Activated CD8-positive, alpha-beta memory T cell treated with anti-CD3 and anti-CD28 coated beads, Interleukin-2, amount 50 U/mL, for 24 hours (primary cell): ENCODE data around the gene CCL1.

Experiments used
- DNase-seq: peaks from one replicate; pipeline ENCODE4 v3.0.0-alpha.2; 2020; ENCODE audit errors: extremely low read depth

Gene CCL1

DNA sequence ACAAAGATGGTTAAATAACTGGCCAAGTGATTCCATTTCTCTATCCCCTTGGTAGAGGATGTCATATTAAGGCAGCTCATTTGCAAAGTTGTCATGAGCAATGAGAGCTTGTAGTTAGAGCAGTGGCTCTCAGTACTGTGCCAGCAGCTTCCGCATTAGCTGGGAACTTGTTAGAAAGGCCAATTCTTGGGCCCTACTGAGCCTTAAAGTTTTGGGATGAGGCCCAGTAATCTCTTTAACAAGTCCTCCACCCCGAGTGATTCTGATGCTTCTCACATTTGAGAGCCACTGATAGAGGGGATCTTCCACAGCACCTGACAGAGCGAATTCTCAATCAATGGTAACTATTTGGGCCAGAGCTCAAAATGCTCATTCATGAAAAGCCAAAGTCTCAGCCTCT, 20.2 kb upstream of the CCL1 start:
- no peak for DNase-seq

DNA sequence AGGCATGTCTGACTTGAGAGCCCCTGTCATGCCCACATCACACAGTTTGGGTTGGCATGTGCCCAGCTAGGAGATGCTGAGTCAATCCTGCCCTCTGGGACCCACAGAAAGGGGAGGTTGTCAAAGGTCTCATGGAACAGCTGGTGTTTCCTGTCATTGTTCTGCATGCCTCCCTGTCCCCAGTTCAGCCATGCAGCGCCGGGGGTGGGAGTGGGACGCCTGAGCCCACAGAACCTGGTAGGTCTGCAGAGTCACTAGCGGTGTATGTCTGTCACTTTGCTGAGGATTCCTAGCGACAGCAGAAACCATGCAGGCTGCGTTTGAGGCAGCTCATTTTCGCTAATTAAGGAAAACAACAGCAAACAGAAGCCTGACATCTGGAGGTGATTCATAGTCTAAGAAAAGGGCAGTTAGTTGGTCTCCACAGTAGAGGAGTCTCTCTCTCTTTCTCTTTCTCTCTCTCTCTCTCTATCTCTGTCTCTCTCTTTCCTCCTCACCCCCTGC, 19.6 kb upstream of the CCL1 start:
- peak; percentile 10 for DNase-seq

DNA sequence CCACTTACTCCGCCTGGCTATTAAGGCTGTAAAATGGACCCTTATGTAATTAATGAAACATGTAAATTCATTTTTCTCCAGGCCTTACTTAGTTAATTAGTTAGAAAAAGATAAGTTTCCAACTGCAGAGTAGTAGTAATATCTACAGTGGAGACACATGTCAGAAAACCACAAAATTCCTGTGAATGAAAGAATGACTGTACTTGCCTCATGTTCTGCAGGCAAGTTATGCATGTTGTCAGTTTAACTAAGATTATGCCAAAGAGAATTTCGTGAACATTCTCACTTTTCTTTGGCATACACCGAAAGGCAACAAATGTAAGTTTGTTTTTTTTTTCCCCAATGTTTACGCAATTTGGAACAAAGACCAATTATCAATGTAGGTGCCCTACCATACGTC, 16.8 kb upstream of the CCL1 start:
- no peak for DNase-seq

DNA sequence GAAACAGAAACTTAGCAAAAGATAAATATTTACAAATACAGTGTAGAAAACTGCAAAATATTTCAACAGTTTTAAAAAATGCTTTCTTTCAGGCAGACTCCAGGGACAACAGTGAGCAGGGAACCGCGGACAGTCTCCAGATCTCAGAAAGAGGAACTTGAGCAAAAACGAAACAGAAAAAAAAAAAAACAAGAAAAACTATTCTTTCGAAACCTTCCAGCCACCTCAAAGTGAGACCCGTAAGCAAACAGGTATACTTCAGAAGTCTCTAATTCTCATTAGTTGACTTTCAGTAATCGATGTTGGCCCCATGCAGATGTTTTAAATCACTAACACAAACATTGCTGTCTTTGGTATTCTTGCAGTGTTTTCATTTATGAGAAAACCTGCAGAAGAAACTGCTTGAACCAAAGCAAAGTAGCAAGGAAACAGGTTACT, 15.7 kb upstream of the CCL1 start:
- DNase-seq, result no peak

DNA sequence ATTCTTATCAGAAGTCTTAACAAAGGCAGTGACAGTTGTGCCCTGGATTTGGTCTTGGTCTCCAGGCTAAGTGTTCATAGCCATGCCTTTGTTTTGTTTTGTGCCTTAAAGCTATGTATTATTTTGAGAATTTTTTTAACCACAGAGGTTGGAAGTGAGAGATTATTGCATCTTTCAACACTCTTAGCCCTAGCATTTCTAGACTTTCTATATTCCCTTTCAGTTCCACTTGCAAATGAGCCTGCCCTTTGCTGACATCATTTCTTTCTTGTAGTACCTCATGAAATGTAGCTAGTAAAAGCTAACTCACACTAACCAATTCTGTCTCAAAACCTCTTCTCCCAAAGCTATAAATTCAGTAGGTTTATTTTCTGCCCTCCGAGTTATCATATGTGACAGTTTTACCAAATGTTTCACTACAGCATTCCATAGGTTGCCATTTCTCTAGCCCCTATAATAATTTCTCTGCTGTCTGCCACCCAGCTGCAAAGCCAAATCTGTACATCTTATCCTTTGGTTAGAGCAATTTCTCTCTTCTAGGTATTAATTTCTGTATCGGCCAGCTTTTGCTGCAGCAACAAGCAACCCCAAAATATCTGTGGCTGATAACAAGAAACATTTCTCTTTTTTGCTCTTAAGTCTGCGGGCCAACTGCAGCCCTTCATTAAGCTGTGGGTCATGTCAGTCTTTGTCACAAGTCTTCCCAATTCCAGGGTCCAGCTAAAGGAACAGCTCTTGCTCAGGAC, 14.2 kb upstream of the CCL1 start:
- DNase-seq, result no peak

DNA sequence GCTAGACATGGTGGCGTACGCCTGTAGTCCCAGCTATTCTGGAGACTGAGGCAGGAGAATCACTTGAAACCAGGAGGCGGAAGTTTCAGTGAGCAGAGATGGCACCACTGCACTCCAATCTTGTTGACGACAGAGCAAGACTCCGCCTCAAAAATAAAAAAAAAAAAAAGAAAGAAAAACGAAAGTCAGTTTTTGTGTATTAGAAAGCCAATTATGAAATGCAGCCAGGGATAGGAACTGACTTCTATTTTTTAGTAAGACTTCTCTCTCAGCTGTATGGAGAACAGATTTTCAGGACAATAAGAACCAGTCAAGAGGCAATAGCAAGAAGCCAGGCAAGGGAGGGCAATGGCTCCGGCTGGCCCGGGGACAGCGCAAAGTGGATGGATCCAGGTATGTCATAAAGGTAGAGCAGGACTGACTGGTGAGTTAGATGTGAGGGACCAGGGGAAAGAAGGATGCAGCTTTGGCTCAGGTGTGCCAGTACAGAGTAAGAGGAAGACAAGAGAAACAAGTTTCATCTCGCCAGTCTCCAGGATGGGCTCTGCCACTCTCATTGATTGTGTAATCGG, 12.5 kb upstream of the CCL1 start:
- DNase-seq, result no peak

DNA sequence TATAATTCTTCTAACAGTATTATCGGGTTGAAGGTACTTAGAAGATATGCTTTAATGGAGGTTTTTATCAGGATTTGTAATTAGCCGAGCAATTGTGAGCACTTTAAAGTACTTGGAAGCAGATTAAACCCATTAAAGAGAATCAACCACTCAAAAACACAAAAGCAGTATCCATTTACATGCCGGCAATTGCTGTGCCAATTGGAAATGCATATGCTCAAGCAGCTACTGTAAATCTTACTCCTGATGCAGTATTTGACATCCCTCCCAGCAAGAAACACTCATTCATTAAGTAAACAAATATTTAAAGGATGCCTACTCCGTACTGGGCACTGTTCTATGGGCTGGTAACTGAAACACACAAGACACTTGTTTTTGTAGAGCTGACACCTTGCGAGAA, 11.4 kb upstream of the CCL1 start:
- no peak for DNase-seq

DNA sequence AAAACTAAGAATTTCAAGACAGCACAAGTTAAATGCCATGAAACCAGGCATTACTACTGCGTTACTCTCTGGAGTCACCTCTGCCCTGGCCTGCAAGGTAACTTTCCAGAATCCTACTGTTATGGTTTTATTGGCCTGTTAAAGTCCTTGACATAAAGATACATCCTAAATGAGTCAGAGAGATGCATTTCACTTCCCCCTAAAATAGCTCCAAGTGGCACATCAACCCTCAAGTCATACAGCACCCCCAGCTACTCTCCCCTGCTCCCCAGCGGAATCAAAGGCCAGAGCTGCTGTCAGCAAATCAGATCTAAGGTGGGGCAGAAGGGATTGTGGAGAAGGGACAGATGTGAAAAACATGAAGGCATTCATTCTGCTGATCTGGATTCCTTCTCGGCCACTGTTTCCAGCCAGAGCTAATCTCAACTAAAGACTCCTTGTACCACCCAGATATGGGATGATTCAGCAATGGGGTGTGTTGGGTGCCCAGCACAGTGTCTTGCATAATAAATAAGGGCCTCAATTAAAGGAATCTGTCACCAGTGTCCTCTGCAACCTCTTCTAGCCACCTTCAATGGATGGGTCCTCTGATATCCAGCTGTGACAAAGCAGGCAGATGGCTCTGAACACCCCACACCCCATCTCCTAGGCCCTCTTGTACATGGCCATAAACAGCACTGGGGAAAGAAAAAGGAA, 8.5 kb upstream of the CCL1 start:
- no peak for DNase-seq

DNA sequence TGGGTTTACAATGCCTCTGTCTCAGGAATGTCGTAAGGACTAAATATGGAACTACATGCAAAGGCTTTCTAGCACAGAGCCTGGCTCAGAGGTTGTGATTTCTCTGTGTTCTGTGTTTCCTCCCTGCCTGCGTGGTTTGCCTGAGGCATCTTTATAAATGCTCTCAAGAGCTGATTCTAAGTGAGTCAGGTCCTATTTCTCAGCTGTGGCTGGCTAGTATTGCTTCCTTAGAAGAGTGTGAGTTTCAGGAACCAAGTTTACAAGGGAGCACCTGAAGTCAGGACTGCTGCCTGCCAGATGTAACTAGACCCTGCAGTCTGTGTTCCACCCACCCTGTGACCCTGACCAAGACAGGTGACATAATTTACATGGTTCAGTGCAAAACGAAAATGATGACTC, 8.0 kb upstream of the CCL1 start:
- DNase-seq, result no peak

DNA sequence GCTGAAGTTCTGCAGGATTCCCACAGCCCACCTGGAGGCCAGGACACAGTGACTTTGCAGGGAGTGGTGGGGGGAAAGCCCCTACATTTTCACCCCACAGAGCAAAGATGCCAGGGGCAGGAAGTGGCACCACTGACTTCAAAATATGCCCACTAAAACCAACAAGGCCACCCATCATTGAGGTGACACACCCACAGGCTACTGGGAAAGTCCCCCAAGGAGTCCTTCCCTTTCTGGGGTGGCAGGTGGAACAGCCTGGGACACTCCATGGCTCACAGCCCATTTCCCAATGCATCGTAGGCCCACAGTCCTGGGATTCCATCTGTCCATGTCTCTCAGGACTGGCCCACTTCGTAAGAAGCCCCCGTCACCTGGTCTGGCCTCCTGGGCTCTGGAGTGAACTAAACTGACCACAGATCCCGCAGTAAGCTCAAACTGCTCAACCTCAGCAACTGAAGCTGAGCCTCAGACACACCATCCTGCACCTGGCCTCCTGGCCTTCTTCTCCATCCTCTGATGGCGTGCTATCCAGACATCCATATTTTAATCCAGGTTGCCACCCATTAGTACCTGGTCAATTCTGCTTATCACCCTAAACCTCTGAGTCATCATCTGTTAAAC, 7.5 kb upstream of the CCL1 start:
- DNase-seq, result no peak

DNA sequence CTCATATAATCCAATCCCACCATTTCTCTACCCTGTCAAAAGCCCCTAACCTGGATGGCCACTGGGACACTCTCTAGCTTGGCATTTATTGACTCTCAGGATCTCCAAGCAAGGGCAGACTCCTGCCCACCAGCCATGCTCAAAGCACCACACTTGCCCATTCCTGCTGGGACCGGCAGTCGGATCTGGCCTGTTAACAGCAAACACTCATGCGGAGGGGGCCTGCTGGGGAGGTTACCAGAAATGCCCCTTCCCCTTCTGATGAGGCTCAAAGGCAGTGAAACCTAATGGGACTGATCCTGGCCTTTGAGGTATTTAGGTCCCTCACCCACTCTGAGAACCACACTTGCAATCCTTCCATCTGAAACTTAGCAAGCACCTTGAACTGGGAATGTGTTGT, 6.5 kb upstream of the CCL1 start:
- no peak for DNase-seq

DNA sequence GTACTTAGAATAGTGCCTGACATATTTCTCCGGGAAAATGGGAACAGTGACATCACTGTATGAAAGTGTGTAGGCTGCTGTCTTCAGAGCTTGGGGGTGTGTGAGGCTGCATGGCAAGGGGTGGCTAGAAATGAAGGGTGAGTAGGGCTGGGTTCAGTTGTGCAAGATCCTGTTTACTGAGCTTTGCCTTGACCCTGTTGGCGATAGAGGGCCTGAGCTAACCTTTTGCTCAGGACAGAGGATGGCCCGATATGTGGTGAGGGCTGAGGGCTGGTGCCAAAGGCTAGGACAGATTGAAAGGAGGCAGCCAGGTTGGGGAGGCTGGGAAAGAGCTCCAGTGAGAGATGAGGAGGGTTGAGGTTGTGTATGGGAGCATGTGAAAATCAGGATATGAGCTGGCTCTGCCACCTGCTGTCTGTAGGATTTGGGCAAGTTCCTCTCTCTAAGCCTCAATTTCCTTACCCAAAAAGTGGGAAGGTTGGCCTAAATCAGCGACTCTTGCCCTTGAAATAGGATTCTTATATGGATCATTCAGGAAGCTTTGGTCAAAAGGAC, 6.0 kb upstream of the CCL1 start:
- DNase-seq, result no peak

DNA sequence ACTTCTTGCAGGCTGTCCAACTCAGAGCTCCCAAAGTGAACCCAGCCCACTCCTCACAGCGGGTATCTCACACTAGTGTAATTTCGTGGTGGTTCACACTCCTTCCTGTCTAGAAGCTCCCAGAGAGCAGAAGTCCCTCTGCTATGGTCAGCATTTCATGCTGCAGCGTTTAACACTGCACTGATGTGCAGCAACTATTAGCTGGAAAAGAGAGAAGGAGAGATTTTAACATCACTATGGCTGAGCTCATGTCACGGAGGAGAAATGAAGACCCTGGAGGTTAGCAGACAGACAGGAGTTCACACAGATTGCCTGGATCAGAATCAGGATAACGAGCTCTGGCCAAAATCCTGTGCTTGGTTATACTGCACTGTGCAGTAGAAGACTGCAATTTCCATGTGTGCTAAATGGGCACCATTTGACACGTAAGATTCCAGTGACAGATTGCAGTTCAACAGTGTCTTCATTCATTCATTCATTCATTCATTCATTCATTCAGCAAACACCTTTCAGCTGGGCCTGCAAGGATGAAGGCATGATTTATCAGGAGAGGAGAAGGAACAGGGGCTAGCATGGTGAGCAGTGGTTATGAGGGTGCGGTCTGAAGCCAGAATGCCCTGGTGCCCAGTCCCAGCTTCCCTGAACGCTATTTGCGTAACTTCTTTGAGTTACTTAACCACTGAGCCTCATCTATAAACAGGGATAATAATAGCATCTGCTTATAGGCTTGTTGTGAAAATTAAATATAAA, 5.3 kb upstream of the CCL1 start:
- no peak for DNase-seq

DNA sequence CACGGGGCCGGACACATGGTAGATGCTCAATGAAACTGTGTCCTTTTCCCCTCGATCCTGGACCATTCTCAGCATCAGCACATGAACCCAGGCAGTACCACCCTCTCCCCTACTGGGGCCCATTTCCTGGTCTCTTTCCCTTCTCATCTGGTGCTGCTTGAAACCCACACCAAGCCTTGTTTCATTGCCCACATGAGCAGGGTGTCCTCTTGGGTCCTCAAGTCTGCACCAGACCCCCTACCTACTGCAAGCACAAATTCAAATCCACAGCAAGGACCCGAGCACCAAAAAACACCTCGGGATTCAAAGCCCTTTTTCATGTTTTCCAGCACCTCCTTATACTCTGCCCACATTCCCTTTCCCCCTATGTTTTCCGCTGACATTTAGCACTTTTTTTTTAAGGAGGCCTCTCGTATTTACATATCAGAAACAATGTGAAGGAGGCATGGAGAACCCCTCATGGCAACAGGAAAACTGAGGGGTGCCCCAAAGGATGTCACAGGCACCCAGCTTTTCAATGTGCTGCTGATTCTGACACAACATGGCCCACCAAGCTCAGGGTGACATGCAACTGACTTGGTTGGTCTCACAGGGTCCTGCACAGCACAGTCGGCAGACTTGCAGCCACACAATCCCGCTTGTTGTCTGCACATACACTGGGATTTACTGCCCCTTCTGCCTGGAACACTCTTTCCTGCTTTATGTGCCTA, 4.6 kb upstream of the CCL1 start:
- DNase-seq, result no peak

DNA sequence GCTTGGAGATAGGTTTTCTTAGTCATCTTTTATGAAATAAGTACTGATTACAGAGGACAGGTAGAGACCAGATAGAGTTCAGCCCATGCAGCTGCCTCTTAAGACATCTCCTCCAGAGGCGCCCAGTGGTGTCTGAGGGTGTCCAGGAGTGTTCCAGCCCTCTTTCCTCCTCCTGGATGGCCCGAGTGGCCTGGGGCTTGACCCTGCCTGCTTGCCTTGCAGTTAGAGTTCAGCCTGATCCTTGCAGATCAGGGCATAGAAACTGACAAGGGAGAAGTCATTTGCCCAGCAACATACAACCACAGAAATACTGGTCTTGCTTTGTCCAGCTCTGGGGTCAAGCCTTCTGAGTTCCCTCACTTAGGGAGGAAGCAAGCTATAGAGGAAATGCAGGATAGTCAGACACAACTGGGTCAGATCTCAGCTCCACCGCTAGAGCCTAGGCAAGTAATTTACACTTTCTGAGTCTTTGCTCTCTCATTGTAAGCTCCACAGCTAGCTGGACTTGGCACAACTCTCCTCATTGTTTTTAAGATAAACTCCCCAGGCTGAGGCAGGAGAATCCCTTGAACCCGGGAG, 3.6 kb upstream of the CCL1 start:
- DNase-seq, result no peak

DNA sequence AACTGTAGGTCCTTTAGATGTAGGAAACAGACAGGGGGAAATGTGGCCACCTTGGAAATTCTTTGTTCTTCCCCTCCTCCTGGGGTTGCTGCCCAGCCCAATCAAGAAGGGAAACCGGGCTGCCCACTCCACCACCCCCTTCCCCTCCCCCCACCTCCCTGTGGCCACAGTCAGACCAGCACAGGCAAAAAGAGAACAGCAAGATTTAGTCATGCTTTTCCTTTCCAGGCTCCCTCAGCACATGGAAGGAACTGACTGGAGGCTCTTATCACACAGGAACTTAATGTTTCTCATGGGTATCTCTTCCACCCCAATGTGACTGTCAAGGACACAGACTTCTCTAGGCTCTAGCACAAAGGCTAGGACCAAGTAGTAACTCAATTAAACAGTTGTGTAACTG, 3.0 kb upstream of the CCL1 start:
- no peak for DNase-seq

DNA sequence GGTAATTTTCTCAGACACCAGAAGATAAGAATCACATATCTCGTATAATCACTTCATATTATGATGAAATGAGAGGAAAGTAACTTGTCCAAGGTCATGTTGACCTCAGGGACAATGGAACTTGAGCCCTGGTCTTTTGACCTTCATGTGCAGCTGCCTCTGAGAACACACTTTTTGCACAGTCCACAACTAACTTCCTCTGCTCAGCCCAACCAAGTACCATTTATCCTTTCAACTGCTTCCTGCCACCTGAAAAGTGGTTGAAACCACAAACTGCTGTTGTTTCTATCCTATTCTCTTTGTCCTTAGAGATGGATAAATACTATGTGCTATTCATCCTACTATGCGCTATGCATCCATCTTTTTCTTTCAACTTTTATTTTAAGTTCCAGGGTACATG, 2.3 kb upstream of the CCL1 start:
- DNase-seq, result no peak

DNA sequence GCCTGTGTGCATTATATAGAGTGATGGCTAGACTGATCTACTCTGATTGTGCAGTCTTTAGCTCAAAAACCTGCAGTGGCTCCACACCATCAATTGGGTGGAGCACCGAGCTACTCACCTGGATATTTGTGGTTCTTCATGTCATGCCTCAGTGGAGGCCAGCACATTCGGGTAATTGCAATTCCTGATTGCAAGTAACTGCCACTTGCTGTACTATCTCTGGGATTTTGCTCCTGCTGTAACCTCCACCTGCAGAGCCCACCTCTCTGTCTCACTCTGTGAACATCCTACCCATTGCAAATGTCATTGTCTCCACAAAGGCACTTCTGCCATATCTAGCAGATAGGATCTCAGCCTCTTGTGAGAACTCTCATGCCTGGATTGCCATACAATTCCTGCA, 1.7 kb upstream of the CCL1 start:
- no peak for DNase-seq

DNA sequence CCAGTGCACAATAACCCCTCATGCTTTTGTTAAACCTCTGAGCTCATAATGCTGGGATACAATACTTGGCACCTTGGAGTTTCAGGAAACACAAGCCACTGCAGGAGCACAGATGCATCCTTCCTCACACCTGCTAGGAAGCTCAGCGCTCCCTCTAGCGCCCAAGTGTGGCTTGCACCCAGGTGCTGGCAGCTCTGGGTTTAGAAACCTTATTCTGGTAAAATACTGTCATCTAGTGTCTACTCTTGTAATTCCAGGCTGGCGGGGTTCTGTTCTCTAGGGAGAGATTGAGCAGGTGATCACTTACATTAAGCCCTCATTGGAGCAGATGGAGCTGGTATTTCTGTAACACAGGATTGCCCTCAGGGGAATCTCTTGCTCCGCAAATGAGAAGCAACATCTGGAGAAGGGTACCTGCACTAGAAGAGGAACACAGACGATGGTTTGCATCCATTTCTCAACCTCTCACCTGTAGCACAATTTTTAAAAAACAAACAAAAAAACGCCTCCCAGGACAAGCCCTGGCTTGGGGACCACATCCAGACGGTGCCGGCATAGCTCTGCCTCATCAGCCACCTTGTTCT, 1.5 kb downstream of the CCL1 start:
- peak; percentile 52 for DNase-seq

DNA sequence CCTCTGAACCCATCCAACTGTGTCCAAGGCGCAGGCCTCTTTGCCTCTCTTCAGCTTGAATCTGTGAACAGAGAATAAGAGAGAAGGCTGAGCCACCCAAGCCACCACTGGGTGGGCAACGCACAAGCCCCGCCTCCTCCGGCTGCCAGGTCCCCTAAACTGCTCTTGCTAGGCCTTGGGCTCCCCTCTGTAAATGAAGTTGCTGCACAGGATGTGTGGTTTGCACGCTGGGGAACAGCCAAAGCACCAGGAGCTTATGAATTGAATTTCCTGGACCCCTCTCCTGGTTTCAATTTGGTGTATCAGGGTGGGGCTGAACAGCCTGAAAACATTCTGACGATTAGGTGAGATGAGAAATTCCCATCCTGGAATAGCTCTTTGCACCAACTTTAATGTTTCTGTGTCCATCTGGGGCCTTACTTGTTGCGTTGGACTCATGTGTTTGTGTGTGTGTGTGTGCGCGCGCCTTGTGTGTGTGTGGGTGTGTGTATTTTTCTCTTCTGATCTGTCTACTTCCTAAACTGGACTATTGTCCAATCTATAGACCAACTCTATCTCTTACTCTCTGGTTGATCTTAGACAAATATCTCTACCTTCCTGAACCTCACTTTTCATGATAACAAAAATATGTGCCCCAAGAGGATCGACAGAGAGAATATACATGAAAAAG, 2.3 kb downstream of the CCL1 start:
- DNase-seq, result no peak
